Left cardiac atrium (tissue), 4 donors: Measurements from ENCODE around the gene CUBN. TPM values are rescaled to one million over a fixed set of nuclear protein-coding genes. Genes with fewer than 3 reads are reported as not detected.

Experiments used
- ATAC-seq, 2 donors: fragments of 200-7000 bp; cut with Tn5 transposase; one replicate each; pipeline ENCODE4 v1.9.1; 2020; ENCODE audit warnings: mild to moderate bottlenecking in 2 of 2, moderate library complexity in 2 of 2
- DNase-seq: peaks from one replicate; pipeline ENCODE4 v3.0.0-alpha.2; 2020
- intact Hi-C, 2 donors: fragments of 100-400 bp; cut with DNase I; formaldehyde crosslinking; loops; one replicate each; pipeline versions ENCODE4 v1.14.1 to v1.15.1; 2022 to 2023
- total RNA-seq, 2 donors: library from RNA; stranded (reverse); fragmentation: NEBNext Ultra II Directional; extraction: Animal tissue kit (Norgen Biotek cat#: 25700); gene quantifications; one replicate each; pipeline ENCODE4 v1.2.1, GENCODE V29; 2021
- donor health status: DM: no; HTN: yes; CAD: no.
- donor health status: DM: no; HTN: yes; CAD: no; lungs with severe emphysema.
- donor health status: DM: yes; HTN: yes; CAD: no.
- donor health status: Dilated cardiomyopathy.

CUBN gene
- total RNA-seq, 2 donors from 2014 or later = 0.84 to 0.91 TPM

GRCh38 chr10:17113346-17113745 lies 16.3 kb downstream of the CUBN start:
- DNase-seq (no peak), ATAC-seq (no peak)
- intact Hi-C loops = no loop called here

DNA sequence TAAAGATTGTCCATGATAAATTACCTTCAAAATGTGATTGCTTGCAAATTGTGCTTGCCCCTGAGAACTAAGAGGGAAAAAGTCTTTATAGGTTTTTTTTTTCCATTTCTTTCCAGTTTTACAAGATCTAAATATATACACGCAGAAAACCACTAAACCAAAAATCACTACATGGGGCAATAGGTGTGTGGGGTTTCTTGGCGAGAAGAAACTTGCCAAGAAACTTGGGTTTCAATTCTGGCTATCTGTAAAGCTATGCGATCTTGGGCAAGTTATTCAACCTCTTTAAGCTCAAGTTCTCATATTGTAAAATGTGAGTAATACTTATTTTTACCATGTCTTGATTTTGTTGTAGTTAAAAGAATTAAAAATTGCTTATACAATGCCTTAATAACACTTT lies 17.0 kb downstream of the CUBN start:
- intact Hi-C loops = no loop called here
- ATAC-seq (no peak), DNase-seq (no peak)

DNA sequence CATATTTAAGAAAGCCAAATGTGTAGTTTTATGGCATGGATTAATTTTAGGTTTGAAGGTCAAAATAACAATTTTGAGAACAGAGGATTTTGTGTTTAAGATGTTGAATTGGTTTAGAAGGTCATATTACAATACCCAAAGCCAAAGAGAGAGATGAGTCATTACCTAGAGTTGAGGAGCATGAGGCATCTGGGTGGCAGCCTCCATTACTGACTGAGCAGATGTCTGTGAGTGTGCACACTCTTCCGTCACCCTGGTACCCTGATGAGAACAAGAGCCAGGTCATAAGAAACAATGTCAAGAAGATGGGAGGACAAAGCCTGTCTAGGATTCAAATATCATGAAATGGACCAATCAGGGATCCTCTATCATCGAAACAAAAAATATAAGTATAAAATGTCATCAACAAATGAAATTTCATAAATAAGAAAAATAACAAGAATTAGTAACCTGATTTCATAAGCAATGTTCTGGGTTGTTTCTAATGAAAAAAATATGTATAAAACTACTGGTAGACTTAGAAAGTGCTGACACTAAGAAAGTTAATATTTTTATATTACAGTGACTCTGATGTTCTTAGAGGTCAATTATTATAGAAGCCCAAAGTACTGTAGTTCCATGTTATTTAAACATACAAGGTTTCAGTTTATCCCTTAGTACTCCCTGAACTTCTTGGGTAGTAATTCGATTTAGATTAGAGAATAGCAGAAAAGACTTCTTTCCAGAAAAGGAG lies 20.0 kb downstream of the CUBN start:
- intact Hi-C loops = no loop called here
- ATAC-seq (no peak), DNase-seq (no peak)

DNA sequence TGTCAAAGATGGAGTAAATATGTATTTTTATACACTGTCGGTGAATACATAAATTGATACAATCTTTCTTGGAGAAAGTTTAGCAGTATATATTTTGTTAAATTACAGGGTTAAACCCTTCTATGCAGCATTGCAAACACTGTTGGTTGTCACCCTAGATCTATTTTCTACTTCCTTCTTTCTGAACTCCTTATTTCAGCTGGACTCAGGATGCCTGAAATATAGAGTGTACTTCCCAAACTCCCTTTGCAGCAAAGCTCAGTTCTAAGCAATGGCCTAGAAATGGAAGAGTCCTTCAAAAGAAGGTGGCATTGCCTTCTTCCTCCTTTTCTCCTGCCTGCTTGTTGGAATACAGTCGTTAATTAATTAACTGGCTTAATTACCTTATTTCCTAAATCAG lies 20.6 kb downstream of the CUBN start:
- DNase-seq (no peak), ATAC-seq (no peak)
- intact Hi-C loops = no loop called here

- no peak for DNase-seq
- no peak for ATAC-seq
- intact Hi-C loops = no loop called here
Measured at GRCh38 chr10:17106991-17107390, 22.6 kb downstream of the CUBN start.

DNA sequence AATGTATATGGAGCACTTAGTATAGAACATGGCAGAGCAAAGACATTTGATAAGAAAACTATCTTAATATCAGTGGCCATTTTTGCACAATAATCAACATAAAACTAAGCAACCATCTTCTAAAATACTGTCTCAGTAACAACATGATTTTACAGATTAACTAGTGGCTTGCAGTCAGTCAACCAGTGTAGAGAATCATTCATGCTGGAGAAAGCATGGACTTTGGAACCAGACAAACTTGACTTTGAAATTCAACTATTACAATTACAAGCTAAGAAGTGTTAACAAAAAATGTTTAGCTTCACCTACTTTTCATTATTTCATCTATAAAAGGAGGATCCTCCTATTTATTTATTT lies 27.7 kb downstream of the CUBN start:
- DNase-seq (no peak), ATAC-seq (no peak)
- intact Hi-C loops = no loop called here

- intact Hi-C loops = no loop called here
Measured at GRCh38 chr10:17101257-17101909, 28.2 kb downstream of the CUBN start.

GRCh38 chr10:17100586-17100985 lies 29.0 kb downstream of the CUBN start:
- ATAC-seq = no peak
- intact Hi-C loops = no loop called here
- no peak for DNase-seq

More at GRCh38 chr10:17101257-17101909, 28.2 kb downstream of the CUBN start:
- no peak for ATAC-seq
- DNase-seq = no peak

GRCh38 chr10:17098012-17098411 lies 31.6 kb downstream of the CUBN start:
- no peak for DNase-seq
- intact Hi-C loops = no loop called here

DNA sequence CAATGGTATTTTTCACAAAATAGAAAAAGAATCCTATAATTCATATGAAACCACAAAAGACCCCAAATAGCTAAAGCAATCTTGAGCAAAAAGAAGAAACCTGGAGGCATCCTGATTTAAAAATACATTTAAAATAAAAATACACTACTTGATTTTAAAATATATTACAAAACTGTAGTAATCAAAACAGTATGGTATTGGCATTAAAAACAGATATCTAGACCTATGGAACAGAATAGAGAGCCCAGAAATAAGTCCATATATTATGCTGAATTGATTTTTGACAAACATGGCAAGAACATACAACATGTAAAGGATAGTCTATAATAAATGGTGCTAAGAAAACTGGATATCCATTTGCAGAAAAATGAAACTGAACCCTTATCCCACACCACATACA lies 34.8 kb downstream of the CUBN start:
- DNase-seq (no peak), ATAC-seq (no peak)
- intact Hi-C loops = no loop called here

More at GRCh38 chr10:17098012-17098411, 31.6 kb downstream of the CUBN start:
- ATAC-seq = no peak

GRCh38 chr10:17092986-17093803 lies 36.4 kb downstream of the CUBN start:
- intact Hi-C loops = no loop called here
- DNase-seq = no peak
- ATAC-seq = no peak

DNA sequence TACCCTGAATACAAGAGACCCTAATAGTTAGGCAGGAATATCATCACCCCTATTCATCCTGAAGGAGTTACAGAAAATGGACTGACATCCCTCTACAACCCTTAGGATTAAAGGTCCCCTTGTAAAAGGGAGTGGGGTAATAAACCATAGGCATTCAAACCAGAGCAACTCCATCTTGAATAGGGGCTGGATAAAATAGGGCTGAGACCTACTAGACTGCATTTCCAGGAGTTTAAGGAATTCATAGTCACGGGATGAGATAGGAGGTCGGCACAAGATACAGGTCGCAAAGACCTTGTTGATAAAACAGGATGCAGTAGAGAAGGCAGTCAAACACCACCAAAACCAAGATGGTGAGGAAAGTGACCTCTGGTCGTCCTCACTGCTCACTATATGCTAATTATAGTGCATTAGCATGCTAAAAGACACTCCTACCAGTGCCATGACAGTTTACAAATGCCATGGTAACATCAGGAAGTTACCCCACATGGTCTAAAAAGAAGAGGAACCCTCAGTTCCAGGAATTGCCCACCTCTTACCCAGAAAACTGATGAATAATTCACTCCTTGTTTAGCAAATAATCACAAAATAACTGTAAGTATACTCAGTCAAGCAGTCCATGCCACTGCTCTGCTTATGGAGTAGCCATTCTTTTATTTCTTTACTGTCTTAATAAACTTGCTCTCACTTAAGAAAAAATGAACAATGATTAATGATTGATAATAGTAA lies 37.2 kb downstream of the CUBN start:
- no peak for ATAC-seq
- no peak for DNase-seq
- intact Hi-C loops = no loop called here

DNA sequence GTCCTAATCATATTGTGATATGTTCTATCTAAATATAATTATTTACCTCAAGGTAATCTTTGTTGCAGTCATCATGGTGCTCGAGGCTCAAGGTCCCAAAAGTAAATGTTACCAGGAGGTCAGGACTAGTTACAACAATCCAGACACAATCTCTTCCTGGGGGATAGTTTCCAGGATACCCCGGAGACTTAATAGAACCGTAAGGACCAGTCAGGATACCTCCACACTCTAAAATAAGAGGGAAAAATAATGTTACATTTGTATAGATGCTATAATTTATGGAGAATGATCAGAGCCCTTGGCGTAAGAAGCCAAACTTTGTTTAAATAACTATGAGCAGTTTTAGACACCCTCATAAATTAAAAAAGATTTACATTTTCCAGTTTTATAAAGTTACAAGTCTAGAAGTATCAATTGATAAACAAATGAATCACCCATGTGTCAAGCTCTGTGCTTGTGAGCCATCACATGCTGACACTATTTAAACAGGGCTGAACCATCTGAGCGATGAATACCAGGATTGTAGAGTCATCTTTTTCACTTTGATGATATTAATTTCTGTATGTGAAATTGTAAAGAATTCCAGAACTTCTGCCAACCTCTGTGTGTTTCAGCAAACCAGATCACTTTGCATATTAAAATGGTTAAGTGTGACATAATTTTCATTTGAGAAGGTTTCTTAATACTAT lies 41.3 kb downstream of the CUBN start:
- intact Hi-C loops = no loop called here
- no peak for ATAC-seq
- no peak for DNase-seq

DNA sequence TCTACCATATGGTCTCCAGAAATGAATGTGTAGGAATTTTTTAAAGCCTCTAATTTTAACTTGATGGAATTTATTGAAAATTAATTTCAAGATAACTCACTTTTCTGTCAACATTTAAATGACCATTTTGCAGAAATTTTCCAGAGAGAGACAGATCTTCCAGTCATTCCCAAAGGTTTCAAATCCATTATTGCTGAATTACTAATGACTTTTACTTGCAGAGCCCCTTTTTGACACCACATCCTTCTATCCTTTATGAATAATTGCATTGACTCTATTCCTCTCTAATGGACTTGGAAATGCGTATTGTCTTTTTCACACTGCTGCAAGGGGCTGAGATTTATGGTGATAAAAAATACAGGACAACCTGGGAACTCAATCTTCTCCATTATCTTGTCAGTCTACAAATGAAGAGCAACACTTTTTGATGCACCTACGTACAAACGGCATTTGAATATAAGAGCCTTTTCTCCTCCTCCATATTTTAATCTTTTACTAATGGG lies 42.7 kb downstream of the CUBN start:
- no peak for DNase-seq
- intact Hi-C loops = no loop called here
- ATAC-seq = no peak

GRCh38 chr10:17085011-17085725 lies 44.4 kb downstream of the CUBN start:
- DNase-seq = no peak
- ATAC-seq = no peak
- intact Hi-C loops = no loop called here

GRCh38 chr10:17084258-17084657 lies 45.4 kb downstream of the CUBN start:
- intact Hi-C loops = no loop called here
- ATAC-seq = no peak
- no peak for DNase-seq

- ATAC-seq (no peak), DNase-seq (no peak)
- intact Hi-C loops = no loop called here
Measured at GRCh38 chr10:17081431-17081830, 48.2 kb downstream of the CUBN start.

DNA sequence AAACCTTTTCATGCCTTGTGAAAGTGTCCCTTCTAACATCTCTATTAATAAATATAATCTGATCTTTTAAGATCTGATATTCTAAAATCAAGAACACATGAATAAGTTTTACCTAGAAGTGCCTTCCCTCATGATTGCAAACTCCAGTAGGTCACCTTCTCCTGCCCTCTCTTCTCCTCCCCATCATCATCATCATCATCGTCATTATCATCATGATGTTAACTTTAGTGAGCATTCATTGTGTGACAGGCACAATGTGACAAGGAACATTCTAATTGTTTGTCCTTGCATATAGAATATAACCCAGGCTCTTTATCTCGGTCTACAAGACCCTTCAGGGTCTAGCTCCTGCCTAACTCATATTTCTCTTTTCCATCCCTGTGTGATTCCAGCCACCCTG lies 51.7 kb downstream of the CUBN start:
- DNase-seq (no peak), ATAC-seq (no peak)
- intact Hi-C loops = no loop called here
